Measurements from ENCODE around the gene CRY2. TPM values are rescaled to one million over a fixed set of nuclear protein-coding genes. Genes with fewer than 3 reads are reported as not detected.

Gene CRY2
- total and polyA plus RNA-seq, 3 donors from 2014 or later, result 80.0 to 124 (median 109) TPM

DNA sequence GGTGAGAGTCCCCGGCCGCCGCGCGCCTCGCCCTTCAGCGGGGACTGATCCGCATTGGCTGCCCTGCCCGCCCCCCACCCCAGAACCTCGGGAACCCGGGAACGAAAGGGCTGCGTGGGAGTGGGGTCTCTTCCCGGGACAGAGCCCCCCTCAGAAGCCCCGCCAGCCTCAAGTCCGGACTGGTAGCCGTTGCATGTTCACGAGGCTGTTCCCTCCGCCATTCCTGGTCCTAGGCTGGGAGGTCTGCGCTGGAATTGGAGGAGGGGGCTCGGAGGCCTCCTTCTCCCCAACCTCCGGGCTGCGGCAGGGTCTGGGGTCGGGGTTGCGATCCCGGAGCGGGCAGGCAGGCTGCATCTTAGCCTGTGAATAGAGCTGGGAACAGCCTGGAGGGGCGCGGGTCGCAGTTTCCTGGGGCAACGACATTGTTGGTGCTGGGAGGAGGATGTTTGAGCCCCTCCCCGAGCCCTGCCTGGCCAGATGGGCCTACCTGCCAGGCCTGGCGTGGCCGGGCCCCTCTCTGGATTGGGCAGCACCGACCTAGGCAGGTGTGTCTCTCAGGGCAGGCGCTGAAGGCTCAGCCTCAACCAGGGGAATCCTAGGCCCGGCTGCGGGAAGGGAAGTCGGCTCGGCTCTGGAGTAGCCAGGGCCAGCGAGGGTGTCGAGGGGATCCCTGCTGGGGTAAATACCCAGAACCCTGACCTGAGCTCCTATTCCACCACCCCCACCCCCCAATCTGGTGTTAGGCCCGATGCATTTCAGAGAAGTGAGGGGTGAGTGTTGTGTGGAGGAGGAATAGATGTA, 38.8 kb downstream of the CRY2 start:
- Histone ChIP-seq H3K9me3 (no peaks in the 10 kb centered on the region), H3K4me3 (peak overlapping the region; percentile 54 to 62), H3K27ac (no peak overlapping the region), H3K27me3 (no peaks in the 10 kb centered on the region), H3K36me3 (ENCODE audit: low read depth, missing control alignments) (no peaks in the 10 kb centered on the region), H3K4me1 (no peaks in the 10 kb centered on the region)
- DNase-seq, result no peak
- WGBS, 2 donors, result 16 to 21% methylated on average over 16 to 43 of the region's 43 CpGs
- TF ChIP-seq POLR2A (IDR thresholded peaks at IDR 0.05) (no peak), CTCF (IDR thresholded peaks at IDR 0.05) (no peak)
- intact Hi-C loops (cut with DNase I; ENCODE audit: low total_unique reads), result no loop called here

DNA sequence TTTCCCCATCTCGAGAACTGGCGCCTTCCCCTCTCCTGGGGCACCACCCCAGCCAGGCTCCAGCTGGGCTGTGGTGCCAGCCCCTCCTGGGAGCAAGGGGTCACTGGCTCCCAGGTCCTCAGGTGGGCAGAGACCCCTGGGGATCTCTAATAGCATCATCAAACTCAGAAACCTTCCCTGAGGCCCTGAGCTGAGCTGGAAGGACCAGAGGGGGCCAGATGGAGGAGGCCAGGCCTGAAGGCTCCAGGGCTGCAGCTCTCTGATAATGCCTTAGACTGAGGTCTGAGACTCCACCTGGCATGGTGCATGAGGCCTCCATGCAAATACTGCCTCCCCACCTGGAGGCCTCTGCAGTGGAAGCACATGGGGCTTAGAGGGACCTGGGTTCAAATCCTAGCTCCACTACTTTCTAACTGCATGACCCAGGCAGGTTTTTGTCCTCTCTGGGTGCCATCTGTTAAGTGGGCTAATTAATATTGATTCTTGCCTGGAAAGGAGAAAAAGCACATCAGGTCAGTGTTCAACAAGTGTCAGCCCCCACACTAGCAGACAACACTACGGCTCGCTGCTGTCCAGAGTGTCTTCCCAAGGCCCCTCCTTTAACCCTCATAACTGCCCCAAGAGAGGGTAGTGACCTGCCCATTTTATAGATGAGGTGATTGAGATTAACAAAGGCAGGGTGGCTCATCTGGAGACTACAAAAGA, 39.7 kb downstream of the CRY2 start:
- H3K9me3 ChIP-seq, result no peaks in the 10 kb centered on the region
- WGBS, 2 donors, result 76% methylated on average over 3 to 4 of the region's 4 CpGs
- H3K27ac ChIP-seq, result no peak overlapping the region
- intact Hi-C loops (cut with DNase I; ENCODE audit: low total_unique reads), result no loop called here
- H3K4me3 ChIP-seq, result no peak overlapping the region
- no peaks in the 10 kb centered on the region for H3K27me3 ChIP-seq
- H3K4me1 ChIP-seq, result no peaks in the 10 kb centered on the region
- no peaks in the 10 kb centered on the region for H3K36me3 ChIP-seq (ENCODE audit: low read depth, missing control alignments)
- no peak for DNase-seq
- TF ChIP-seq CTCF (IDR thresholded peaks at IDR 0.05) (no peak), POLR2A (IDR thresholded peaks at IDR 0.05) (no peak)

DNA sequence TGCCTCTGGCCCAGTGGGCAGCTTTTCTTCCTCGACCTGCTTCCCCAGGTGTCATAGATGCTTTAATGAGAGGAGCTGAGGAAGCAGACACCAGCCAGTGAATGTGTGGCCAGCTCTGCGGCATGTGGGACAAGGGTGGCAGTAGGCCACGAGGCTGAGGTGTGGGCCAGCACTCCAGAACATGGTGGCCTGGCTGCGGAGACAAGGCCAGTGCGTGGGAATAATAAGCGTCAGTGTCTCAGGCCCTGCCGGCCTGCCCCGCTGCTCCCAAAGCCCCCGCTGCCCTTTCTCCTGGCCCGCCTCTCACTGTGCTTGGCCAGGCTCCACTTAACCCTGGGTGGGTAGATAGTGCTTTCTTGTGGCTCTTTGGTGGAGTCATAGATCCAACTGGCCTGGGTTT, 40.3 kb downstream of the CRY2 start:
- no peak for DNase-seq
- H3K27me3 ChIP-seq, result no peaks in the 10 kb centered on the region
- H3K4me1 ChIP-seq, result no peaks in the 10 kb centered on the region
- intact Hi-C loops (cut with DNase I; ENCODE audit: low total_unique reads), result no loop called here
- no peak overlapping the region for H3K4me3 ChIP-seq
- no peaks in the 10 kb centered on the region for H3K9me3 ChIP-seq
- no peak for TF ChIP-seq POLR2A (IDR thresholded peaks at IDR 0.05)
- H3K36me3 ChIP-seq (ENCODE audit: low read depth, missing control alignments), result no peaks in the 10 kb centered on the region
- WGBS, 2 donors, result 85 to 86% methylated on average over 5 to 10 of the region's 10 CpGs
- no peak overlapping the region for H3K27ac ChIP-seq

- TF ChIP-seq POLR2A (IDR thresholded peaks at IDR 0.05), result no peak
- no peak for TF ChIP-seq CTCF (IDR thresholded peaks at IDR 0.05)
- WGBS, 2 donors, result 90 to 98% methylated on average over 8 of the region's 8 CpGs
- H3K27ac ChIP-seq, result no peak overlapping the region
Measured at GRCh38 chr11:45889555-45889954, 42.3 kb downstream of the CRY2 start.

GRCh38 chr11:45889966-45890365, 42.7 kb downstream of the CRY2 start:
- DNase-seq, result no peak
- 88 to 92% methylated on average over 9 of the region's 9 CpGs for WGBS, 2 donors
- no peak overlapping the region for H3K4me3 ChIP-seq
- H3K27ac ChIP-seq, result no peak overlapping the region
- no peaks in the 10 kb centered on the region for H3K9me3 ChIP-seq
- H3K27me3 ChIP-seq, result no peaks in the 10 kb centered on the region
- intact Hi-C loops (cut with DNase I; ENCODE audit: low total_unique reads), result no loop called here
- TF ChIP-seq POLR2A (IDR thresholded peaks at IDR 0.05) (no peak), CTCF (IDR thresholded peaks at IDR 0.05) (no peak)
- H3K4me1 ChIP-seq, result no peaks in the 10 kb centered on the region
- no peaks in the 10 kb centered on the region for H3K36me3 ChIP-seq (ENCODE audit: low read depth, missing control alignments)

More at GRCh38 chr11:45889555-45889954, 42.3 kb downstream of the CRY2 start:
- Histone ChIP-seq H3K27me3 (no peaks in the 10 kb centered on the region), H3K4me3 (no peak overlapping the region), H3K36me3 (ENCODE audit: low read depth, missing control alignments) (no peaks in the 10 kb centered on the region), H3K9me3 (no peaks in the 10 kb centered on the region), H3K4me1 (no peaks in the 10 kb centered on the region)
- intact Hi-C loops (cut with DNase I; ENCODE audit: low total_unique reads), result no loop called here
- DNase-seq, result no peak
